Epithelial cell of esophagus (primary cell): Measurements from ENCODE around the gene CERS5.

Source experiments
- DNase-seq: peaks from one replicate; pipeline ENCODE4 v3.0.0; 2010; ENCODE audit warnings: low read depth
- H3K4me3 ChIP-seq: 2 replicates; pipeline ENCODE4 v1.5.1; 2011; ENCODE audit warnings: mild to moderate bottlenecking, low read length, control low read depth
- TF ChIP-seq, protein P1 (sequence below): IDR thresholded peaks from 2 replicates; pipeline ENCODE4 v1.5.1; 2011; ENCODE audit warnings: low read depth, mild to moderate bottlenecking, low read length, control low read depth, inconsistent platforms; ENCODE audit not compliant: insufficient read depth; ENCODE audit errors: missing control alignments

CERS5 gene

DNA sequence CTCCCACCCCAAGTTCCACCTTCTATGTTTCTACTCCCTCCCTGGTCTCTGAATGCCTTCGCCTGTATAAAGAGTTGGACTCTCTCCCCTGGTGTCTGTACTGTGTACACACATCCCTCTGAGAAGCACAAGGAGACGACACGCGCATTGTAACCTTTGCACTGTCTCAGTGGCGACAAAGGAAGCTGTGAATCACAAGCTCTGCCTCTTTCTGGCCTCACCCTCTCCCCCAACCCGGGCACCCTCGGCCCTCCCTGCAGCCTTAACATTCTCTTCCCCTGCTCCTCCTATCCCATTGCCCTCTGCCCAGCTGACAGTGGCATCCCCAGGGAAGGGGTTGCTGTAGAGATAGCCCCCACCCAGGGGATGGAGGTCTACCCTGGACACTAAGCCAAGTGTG is 84.5 kb downstream of the CERS5 start:
- TF ChIP-seq, protein P1, sequence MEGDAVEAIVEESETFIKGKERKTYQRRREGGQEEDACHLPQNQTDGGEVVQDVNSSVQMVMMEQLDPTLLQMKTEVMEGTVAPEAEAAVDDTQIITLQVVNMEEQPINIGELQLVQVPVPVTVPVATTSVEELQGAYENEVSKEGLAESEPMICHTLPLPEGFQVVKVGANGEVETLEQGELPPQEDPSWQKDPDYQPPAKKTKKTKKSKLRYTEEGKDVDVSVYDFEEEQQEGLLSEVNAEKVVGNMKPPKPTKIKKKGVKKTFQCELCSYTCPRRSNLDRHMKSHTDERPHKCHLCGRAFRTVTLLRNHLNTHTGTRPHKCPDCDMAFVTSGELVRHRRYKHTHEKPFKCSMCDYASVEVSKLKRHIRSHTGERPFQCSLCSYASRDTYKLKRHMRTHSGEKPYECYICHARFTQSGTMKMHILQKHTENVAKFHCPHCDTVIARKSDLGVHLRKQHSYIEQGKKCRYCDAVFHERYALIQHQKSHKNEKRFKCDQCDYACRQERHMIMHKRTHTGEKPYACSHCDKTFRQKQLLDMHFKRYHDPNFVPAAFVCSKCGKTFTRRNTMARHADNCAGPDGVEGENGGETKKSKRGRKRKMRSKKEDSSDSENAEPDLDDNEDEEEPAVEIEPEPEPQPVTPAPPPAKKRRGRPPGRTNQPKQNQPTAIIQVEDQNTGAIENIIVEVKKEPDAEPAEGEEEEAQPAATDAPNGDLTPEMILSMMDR = no peak
- H3K4me3 ChIP-seq = no peak overlapping the region

DNA sequence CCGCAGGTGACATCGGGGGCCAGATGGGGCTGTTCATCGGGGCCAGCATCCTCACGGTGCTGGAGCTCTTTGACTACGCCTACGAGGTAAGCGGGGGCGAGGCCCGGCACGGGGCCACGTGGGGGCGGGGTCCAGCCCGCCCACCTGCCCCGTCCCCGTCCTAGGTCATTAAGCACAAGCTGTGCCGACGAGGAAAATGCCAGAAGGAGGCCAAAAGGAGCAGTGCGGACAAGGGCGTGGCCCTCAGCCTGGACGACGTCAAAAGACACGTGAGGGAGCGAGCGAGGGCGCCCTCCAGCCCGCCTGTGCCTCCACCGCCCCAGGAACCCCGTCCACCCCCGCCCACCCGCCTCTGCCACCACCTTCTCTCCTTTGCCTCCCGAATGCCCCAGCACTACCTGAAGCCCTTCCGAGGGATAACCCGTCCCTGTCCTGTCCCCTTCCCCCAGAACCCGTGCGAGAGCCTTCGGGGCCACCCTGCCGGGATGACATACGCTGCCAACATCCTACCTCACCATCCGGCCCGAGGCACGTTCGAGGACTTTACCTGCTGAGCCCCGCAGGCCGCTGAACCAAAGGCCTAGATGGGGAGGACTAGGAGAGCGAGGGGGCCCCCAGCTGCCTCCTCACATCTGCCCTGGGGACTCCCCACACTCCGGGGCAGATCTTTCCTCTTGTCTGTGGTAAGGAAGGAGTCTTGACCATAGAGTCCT is 85.9 kb downstream of the CERS5 start:
- TF ChIP-seq, protein P1 = no peak
- no peak overlapping the region for H3K4me3 ChIP-seq
- DNase-seq = no peak

More for the DNA sequence above, 84.5 kb downstream of the CERS5 start:
- DNase-seq = no peak

DNA sequence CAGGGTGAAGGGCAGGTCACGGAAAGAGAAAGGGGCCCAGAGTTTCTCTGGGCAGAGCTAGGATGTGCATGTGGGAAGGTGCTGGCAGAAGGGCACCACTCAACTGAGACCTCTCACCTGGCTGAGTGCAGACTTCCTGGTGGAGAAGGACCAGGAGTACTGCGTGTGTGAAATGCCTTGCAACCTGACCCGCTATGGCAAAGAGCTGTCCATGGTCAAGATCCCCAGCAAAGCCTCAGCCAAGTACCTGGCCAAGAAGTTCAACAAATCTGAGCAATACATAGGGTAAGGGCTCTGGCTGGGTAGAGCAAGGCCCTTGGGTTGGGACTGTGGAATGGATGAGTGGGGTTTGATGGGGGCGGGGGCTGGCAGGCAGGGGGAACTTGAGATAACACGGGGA is 87.4 kb downstream of the CERS5 start:
- TF ChIP-seq, protein P1 = no peak
- H3K4me3 ChIP-seq = no peak overlapping the region
- no peak for DNase-seq
